ENCODE results near the gene SLC2A10. TPM values are rescaled to one million over a fixed set of nuclear protein-coding genes. Genes with fewer than 3 reads are reported as not detected.

The SLC2A10 gene
- total and polyA plus RNA-seq, 5 donors = 4.6 to 8.5 (median 7.4) TPM

GRCh38 chr20:46757754-46758678 lies 48.6 kb downstream of the SLC2A10 start:
- ATAC-seq = peak in 1 of 2 donors; percentile 63
- intact Hi-C loops (cut with DNase I) = loop anchor here in 2 of 4 donors (10.0 kb wide), 2 partner anchors 397 to 867 kb away; no protein-coding TSS in a partner anchor
- 46% methylated on average over 17 of the region's 17 CpGs for WGBS
- no peak overlapping the region for H3K4me3 ChIP-seq (ENCODE audit: low read length)
- H3K27ac ChIP-seq (ENCODE audit: low read length) = no peak overlapping the region
- no peaks in the 10 kb centered on the region for H3K27me3 ChIP-seq (ENCODE audit: control insufficient read depth, insufficient read depth)
- no peaks in the 10 kb centered on the region for H3K4me1 ChIP-seq (ENCODE audit: control insufficient read depth, insufficient read depth, low read length)
- DNase-seq = peak; percentile 42 to 77 (median 73)
- H3K9me3 ChIP-seq (ENCODE audit: control insufficient read depth, low read length) = no peaks in the 10 kb centered on the region

GRCh38 chr20:46758929-46759669 lies 49.6 kb downstream of the SLC2A10 start:
- WGBS = 83% methylated on average over 6 of the region's 6 CpGs
- H3K27me3 ChIP-seq (ENCODE audit: control insufficient read depth, insufficient read depth) = no peaks in the 10 kb centered on the region
- DNase-seq (no peak), ATAC-seq (no peak)
- no peaks in the 10 kb centered on the region for H3K4me1 ChIP-seq (ENCODE audit: control insufficient read depth, insufficient read depth, low read length)
- no peak overlapping the region for H3K27ac ChIP-seq (ENCODE audit: low read length)
- no peaks in the 10 kb centered on the region for H3K9me3 ChIP-seq (ENCODE audit: control insufficient read depth, low read length)
- H3K4me3 ChIP-seq (ENCODE audit: low read length) = no peak overlapping the region
- intact Hi-C loops (cut with DNase I) = loop anchor here in 2 of 4 donors (10.0 kb wide), 2 partner anchors 396 to 866 kb away; no protein-coding TSS in a partner anchor

GRCh38 chr20:46761566-46761965 lies 52.1 kb downstream of the SLC2A10 start:
- Histone ChIP-seq H3K27me3 (ENCODE audit: control insufficient read depth, insufficient read depth) (no peaks in the 10 kb centered on the region), H3K27ac (ENCODE audit: low read length) (no peak overlapping the region), H3K9me3 (ENCODE audit: control insufficient read depth, low read length) (no peaks in the 10 kb centered on the region), H3K4me3 (ENCODE audit: low read length) (no peak overlapping the region), H3K4me1 (ENCODE audit: control insufficient read depth, insufficient read depth, low read length) (no peaks in the 10 kb centered on the region)
- 89% methylated on average over 9 of the region's 9 CpGs for WGBS
- no peak for DNase-seq
- intact Hi-C loops (cut with DNase I) = loop anchor here in 1 of 4 donors (10.0 kb wide), 1 partner anchor 383 kb away; no protein-coding TSS in a partner anchor
- ATAC-seq = no peak

GRCh38 chr20:46764068-46764467 lies 54.6 kb downstream of the SLC2A10 start:
- ATAC-seq = no peak

GRCh38 chr20:46765506-46766120 lies 56.2 kb downstream of the SLC2A10 start:
- WGBS = 56% methylated on average over 13 of the region's 13 CpGs
- DNase-seq = no peak

More at GRCh38 chr20:46764068-46764467, 54.6 kb downstream of the SLC2A10 start:
- Histone ChIP-seq H3K9me3 (ENCODE audit: control insufficient read depth, low read length) (no peaks in the 10 kb centered on the region), H3K27me3 (ENCODE audit: control insufficient read depth, insufficient read depth) (no peaks in the 10 kb centered on the region), H3K4me3 (ENCODE audit: low read length) (no peak overlapping the region), H3K4me1 (ENCODE audit: control insufficient read depth, insufficient read depth, low read length) (no peaks in the 10 kb centered on the region), H3K27ac (ENCODE audit: low read length) (no peak overlapping the region)
- intact Hi-C loops (cut with DNase I) = loop anchor here in 1 of 4 donors (10.0 kb wide), 1 partner anchor 381 kb away; no protein-coding TSS in a partner anchor
- DNase-seq = no peak
- 61% methylated on average over 4 of the region's 4 CpGs for WGBS

GRCh38 chr20:46767127-46767761 lies 57.8 kb downstream of the SLC2A10 start:
- intact Hi-C loops (cut with DNase I) = loop anchor here in 2 of 4 donors (5.0 to 10.0 kb wide), 2 partner anchors 378 to 385 kb away; no protein-coding TSS in a partner anchor
- 73% methylated on average over 4 of the region's 4 CpGs for WGBS

More at GRCh38 chr20:46765506-46766120, 56.2 kb downstream of the SLC2A10 start:
- ATAC-seq = no peak
- Histone ChIP-seq H3K4me3 (ENCODE audit: low read length) (no peak overlapping the region), H3K27me3 (ENCODE audit: control insufficient read depth, insufficient read depth) (no peaks in the 10 kb centered on the region), H3K4me1 (ENCODE audit: control insufficient read depth, insufficient read depth, low read length) (no peaks in the 10 kb centered on the region), H3K27ac (ENCODE audit: low read length) (no peak overlapping the region), H3K9me3 (ENCODE audit: control insufficient read depth, low read length) (no peaks in the 10 kb centered on the region)
- intact Hi-C loops (cut with DNase I) = loop anchor here in 2 of 4 donors (5.0 to 10.0 kb wide), 2 partner anchors 379 to 387 kb away; no protein-coding TSS in a partner anchor

DNA sequence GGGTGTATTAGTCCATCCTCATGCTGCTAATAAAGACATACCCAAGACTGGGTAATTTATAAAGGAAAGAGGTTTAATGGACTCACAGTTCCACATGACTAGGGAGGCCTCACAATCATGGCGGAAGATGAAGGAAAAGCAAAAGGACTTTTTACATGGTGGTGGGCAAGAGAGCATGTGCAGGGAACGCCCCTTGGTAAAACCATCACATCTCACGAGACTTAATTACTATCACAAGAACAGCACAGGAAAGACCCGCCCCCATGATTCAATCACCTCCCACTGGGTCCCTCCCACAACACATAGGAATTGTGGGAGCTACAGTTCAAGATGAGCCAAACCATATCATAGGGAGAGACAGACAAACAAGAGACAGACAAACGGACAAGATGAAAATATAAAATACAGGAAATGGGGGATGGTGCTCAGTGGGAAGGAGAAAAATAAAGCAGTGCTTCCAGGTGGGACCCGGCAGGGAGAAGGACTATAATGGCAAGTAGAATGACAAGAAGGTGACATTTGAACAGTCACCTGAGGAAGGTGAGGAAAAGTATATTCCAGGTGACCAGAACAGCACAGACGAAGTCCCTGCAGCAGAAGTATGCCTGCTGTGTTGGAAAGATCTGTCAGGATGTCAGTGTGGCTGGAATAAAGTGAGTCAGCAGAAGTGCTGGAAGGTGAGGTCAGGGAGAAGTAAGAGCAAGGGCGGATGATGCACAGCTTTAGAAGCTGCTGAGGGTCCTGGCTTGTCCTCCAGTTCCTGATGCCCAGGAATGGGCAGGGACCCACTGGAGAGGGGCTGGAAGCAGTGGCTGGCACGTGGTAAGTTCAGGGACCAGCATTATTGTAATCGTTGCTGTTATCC lies 61.1 kb downstream of the SLC2A10 start:
- intact Hi-C loops (cut with DNase I) = no loop called here
- ATAC-seq = no peak
- no peaks in the 10 kb centered on the region for H3K4me1 ChIP-seq (ENCODE audit: control insufficient read depth, insufficient read depth, low read length)
- H3K9me3 ChIP-seq (ENCODE audit: control insufficient read depth, low read length) = no peaks in the 10 kb centered on the region
- no peaks in the 10 kb centered on the region for H3K27me3 ChIP-seq (ENCODE audit: control insufficient read depth, insufficient read depth)
- no peak for DNase-seq
- 70% methylated on average over 10 of the region's 10 CpGs for WGBS
- no peak overlapping the region for H3K27ac ChIP-seq (ENCODE audit: low read length)
- no peak overlapping the region for H3K4me3 ChIP-seq (ENCODE audit: low read length)

More at GRCh38 chr20:46767127-46767761, 57.8 kb downstream of the SLC2A10 start:
- ATAC-seq (no peak), DNase-seq (no peak)
- H3K27ac ChIP-seq (ENCODE audit: low read length) = no peak overlapping the region
- no peaks in the 10 kb centered on the region for H3K9me3 ChIP-seq (ENCODE audit: control insufficient read depth, low read length)
- no peaks in the 10 kb centered on the region for H3K27me3 ChIP-seq (ENCODE audit: control insufficient read depth, insufficient read depth)
- no peak overlapping the region for H3K4me3 ChIP-seq (ENCODE audit: low read length)
- no peaks in the 10 kb centered on the region for H3K4me1 ChIP-seq (ENCODE audit: control insufficient read depth, insufficient read depth, low read length)

DNA sequence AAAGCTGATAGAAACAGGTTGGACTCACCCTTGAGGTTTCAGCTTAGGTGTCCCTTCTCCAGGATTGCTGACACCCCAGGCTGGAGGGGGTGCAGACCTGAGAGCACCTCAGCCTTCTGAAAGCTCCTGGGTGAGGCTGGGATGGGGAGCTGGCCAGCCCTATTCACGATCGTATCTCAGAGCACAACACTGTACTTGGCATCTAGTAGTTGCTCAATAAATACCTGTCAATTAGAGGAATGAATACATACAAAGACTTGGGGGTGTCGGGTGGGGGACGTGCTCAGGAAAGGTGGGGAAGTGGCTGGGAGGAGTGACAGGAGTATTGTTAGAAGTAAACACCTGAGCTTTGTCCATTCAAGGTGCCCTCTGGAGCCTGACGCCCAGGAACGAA lies 61.7 kb downstream of the SLC2A10 start:
- DNase-seq = no peak
- no peak overlapping the region for H3K27ac ChIP-seq (ENCODE audit: low read length)
- ATAC-seq = no peak
- H3K4me3 ChIP-seq (ENCODE audit: low read length) = no peak overlapping the region
- no peaks in the 10 kb centered on the region for H3K4me1 ChIP-seq (ENCODE audit: control insufficient read depth, insufficient read depth, low read length)
- no peaks in the 10 kb centered on the region for H3K27me3 ChIP-seq (ENCODE audit: control insufficient read depth, insufficient read depth)
- intact Hi-C loops (cut with DNase I) = no loop called here
- WGBS = 84% methylated on average over 6 of the region's 6 CpGs
- H3K9me3 ChIP-seq (ENCODE audit: control insufficient read depth, low read length) = no peaks in the 10 kb centered on the region

- Histone ChIP-seq H3K4me1 (ENCODE audit: control insufficient read depth, insufficient read depth, low read length) (no peaks in the 10 kb centered on the region), H3K27ac (ENCODE audit: low read length) (no peak overlapping the region), H3K27me3 (ENCODE audit: control insufficient read depth, insufficient read depth) (no peaks in the 10 kb centered on the region), H3K4me3 (ENCODE audit: low read length) (no peak overlapping the region), H3K9me3 (ENCODE audit: control insufficient read depth, low read length) (no peaks in the 10 kb centered on the region)
- DNase-seq (no peak), ATAC-seq (no peak)
- WGBS = 63% methylated on average over 10 of the region's 10 CpGs
- intact Hi-C loops (cut with DNase I) = no loop called here
Observed at GRCh38 chr20:46772901-46773300, 63.5 kb downstream of the SLC2A10 start.
